Measurements from ENCODE around the gene RESF1. TPM values are rescaled to one million over a fixed set of nuclear protein-coding genes. Genes with fewer than 3 reads are reported as not detected.

RESF1 gene
- total and polyA plus RNA-seq, 7 experiments from 2014 or later = 141 to 490 (median 168) TPM

DNA sequence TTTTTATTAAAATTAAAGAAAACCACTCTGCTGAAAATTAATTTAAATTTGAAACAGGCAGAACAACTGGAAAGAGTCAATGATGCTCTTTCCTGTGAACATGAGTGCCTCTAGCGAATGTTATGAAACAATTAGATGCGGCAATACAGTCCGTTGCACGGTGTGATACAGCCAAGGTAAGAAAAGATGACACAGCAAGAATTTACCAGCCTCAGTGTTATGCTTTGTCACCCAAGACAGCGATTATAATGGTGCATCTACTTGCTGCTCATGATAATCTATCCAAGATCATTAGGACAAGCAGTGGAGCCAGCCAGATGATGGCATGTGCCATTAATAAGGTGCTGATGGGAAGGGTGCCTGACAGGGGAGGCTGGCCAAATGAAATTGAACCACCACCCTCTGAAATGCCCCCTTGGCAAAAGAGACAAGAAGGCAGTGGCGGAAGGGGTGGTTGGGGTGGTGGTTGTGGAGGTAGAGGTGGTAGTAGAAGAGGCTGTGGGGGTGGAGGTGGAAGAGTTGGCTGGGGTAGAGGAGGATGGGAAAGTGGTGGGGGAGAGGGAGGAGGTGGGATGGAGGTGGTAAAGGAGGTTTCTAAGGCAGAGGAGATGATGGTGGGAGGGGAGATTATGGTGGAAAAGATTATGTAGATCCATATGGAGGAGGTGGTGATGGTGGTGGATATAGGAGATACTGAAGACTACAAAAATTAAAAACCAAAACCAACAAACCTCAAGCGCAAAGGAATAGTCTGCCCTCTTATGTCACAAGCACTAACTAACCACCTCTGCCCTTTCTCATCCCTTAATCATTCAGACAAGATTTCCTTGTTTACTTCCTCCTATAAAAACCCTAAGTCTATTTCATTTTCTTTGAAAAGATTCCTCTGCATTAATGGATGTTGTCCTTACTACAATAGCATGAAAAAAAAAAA lies 4.0 kb upstream of the RESF1 start:
- peak overlapping the region in 8 of 9 donors; percentile 31 to 83 (median 72) for H3K27ac Mint-ChIP-seq
- no peak for DNase-seq
- intact Hi-C loops (cut with micrococcal nuclease) = loop anchor here in 1 of 2 donors (5.0 kb wide), 1 partner anchor 37 kb away; no protein-coding TSS in a partner anchor
- H3K9me3 Mint-ChIP-seq = peaks cover 0 to 29% (median 7%) of the 10 kb centered on the region in 11 donors
- peaks cover 34 to 72% (median 60%) of the 10 kb centered on the region in 7 donors for H3K4me1 Mint-ChIP-seq
- no peak for ATAC-seq
- Histone ChIP-seq H3K4me3 (ENCODE audit: low read length) (no peak overlapping the region), H3K27ac (ENCODE audit: low read depth, low read length) (no peak overlapping the region), H3K36me3 (ENCODE audit: control insufficient read depth in 2 of 3, insufficient read depth in 3 of 3, low read length in 3 of 3) (peaks cover 0 to 4% (median 0%) of the 10 kb centered on the region in 3 experiments), H3K4me1 (ENCODE audit: control insufficient read depth in 2 of 2, insufficient read depth in 2 of 2, low read length in 2 of 2) (peaks cover 15 to 21% of the 10 kb centered on the region in 2 donors), H3K9me3 (ENCODE audit: control insufficient read depth in 2 of 3, low read length in 3 of 3) (no peaks in the 10 kb centered on the region), H3K27me3 (ENCODE audit: control insufficient read depth in 2 of 2, insufficient read depth in 2 of 2, low read length in 2 of 2) (no peaks in the 10 kb centered on the region)
- ChIA-PET POLR2A (interaction anchor here (0.7 to 1.0 kb wide), 3 partner anchors 24 to 106 kb away, joined by 3 to 4 read pairs (median 4); no protein-coding TSS in a partner anchor), CTCF (interaction anchor here (0.9 kb wide), 1 partner anchor 165 kb away, joined by 6 read pairs; no protein-coding TSS in a partner anchor)
- no peaks in the 10 kb centered on the region for H3K27me3 Mint-ChIP-seq
- peak overlapping the region in 7 of 10 donors; percentile 4 to 48 (median 33) for H3K4me3 Mint-ChIP-seq
- peaks cover 2 to 52% (median 6%) of the 10 kb centered on the region in 5 donors for H3K36me3 Mint-ChIP-seq

DNA sequence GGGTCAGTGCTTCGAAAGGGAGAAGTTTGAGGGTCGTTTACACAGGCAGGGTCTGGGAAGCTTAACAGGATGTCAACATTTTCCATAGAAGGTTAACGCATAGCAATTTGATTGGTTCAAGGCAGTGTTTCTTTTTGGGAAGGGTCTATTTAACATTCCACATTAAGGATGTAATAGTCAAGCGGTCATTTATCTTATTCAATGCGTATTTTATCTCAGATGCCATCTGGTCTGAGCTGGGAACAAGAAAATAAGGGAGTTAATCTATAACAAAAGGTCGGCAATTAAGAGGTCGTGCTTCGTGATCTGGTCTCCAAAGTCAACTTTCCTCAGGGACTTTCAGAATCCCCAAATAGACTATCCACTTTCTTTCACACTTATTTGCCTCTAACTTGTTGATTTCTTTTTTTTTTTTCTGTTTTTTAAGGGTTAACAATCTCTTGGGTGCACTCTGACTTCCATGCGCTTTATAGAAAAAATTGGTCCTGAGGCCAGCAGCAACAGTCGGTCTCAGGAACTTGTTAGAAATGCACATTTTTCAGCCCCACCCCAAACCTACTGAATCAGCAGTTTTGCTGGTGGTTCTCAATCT lies 550 bp upstream of the RESF1 start:
- ChIA-PET POLR2A (interaction anchor here (0.6 to 7.0 kb wide), 25 partner anchors 9 to 306 kb away, joined by 3 to 103 read pairs (median 7); partner anchors contain the start of genes AMN1 and ETFBKMT), CTCF (interaction anchor here (0.7 to 0.9 kb wide), 3 partner anchors 14 to 299 kb away, joined by 3 to 4 read pairs (median 4); partner anchors contain the start of gene ETFBKMT)
- H3K27ac Mint-ChIP-seq = peak overlapping the region; percentile 91 to 97 (median 94)
- DNase-seq (no peak), ATAC-seq (no peak)
- no peaks in the 10 kb centered on the region for H3K27me3 ChIP-seq (ENCODE audit: control insufficient read depth in 2 of 2, insufficient read depth in 2 of 2, low read length in 2 of 2)
- no peaks in the 10 kb centered on the region for H3K9me3 ChIP-seq (ENCODE audit: control insufficient read depth in 2 of 3, low read length in 3 of 3)
- intact Hi-C loops (cut with micrococcal nuclease) = loop anchor here (1.0 to 5.0 kb wide), 19 partner anchors 30 to 797 kb away; partner anchors contain the start of genes AMN1 (in 2 of the 2), ETFBKMT (in 2 of the 2), BICD1 (in 1 of the 2) and DNM1L (in 1 of the 2)
- H3K36me3 ChIP-seq (ENCODE audit: control insufficient read depth in 2 of 3, insufficient read depth in 3 of 3, low read length in 3 of 3) = peaks cover 8 to 25% (median 10%) of the 10 kb centered on the region in 3 experiments
- peaks cover 43 to 74% (median 56%) of the 10 kb centered on the region in 7 donors for H3K4me1 Mint-ChIP-seq
- H3K27ac ChIP-seq (ENCODE audit: low read depth, low read length) = peak overlapping the region; percentile 86
- H3K9me3 Mint-ChIP-seq = peaks cover 0 to 16% (median 0%) of the 10 kb centered on the region in 11 donors
- peak overlapping the region; percentile 57 for H3K4me3 ChIP-seq (ENCODE audit: low read length)
- no peaks in the 10 kb centered on the region for H3K27me3 Mint-ChIP-seq
- peaks cover 0 to 63% (median 36%) of the 10 kb centered on the region in 5 donors for H3K36me3 Mint-ChIP-seq
- H3K4me3 Mint-ChIP-seq = peak overlapping the region; percentile 86 to 96 (median 92)
- peaks cover 18 to 43% of the 10 kb centered on the region in 2 donors for H3K4me1 ChIP-seq (ENCODE audit: control insufficient read depth in 2 of 2, insufficient read depth in 2 of 2, low read length in 2 of 2)

- Histone ChIP-seq H3K27me3 (ENCODE audit: control insufficient read depth in 2 of 2, insufficient read depth in 2 of 2, low read length in 2 of 2) (no peaks in the 10 kb centered on the region), H3K9me3 (ENCODE audit: control insufficient read depth in 2 of 3, low read length in 3 of 3) (no peaks in the 10 kb centered on the region), H3K4me3 (ENCODE audit: low read length) (peak overlapping the region; percentile 91), H3K4me1 (ENCODE audit: control insufficient read depth in 2 of 2, insufficient read depth in 2 of 2, low read length in 2 of 2) (peaks cover 30 to 54% of the 10 kb centered on the region in 2 donors), H3K36me3 (ENCODE audit: control insufficient read depth in 2 of 3, insufficient read depth in 3 of 3, low read length in 3 of 3) (peaks cover 10 to 35% (median 22%) of the 10 kb centered on the region in 3 experiments), H3K27ac (ENCODE audit: low read depth, low read length) (peak overlapping the region; percentile 86)
- CTCF ChIA-PET = interaction anchor here (0.6 to 2.3 kb wide), 16 partner anchors 15 to 307 kb away, joined by 3 to 8 read pairs (median 4); partner anchors contain the start of gene ETFBKMT
- ATAC-seq (peak; percentile 78), DNase-seq (peak in 7 of 9 donors; percentile 26 to 84 (median 79))
- Mint-ChIP-seq H3K36me3 (peaks cover 7 to 72% (median 47%) of the 10 kb centered on the region in 5 donors), H3K4me3 (peak overlapping the region; percentile 91 to 97 (median 94)), H3K9me3 (peaks cover 0 to 27% (median 6%) of the 10 kb centered on the region in 11 donors), H3K27me3 (no peaks in the 10 kb centered on the region), H3K4me1 (peaks cover 48 to 74% (median 63%) of the 10 kb centered on the region in 7 donors), H3K27ac (peak overlapping the region; percentile 91 to 98 (median 95))
- intact Hi-C loops (cut with micrococcal nuclease) = loop anchor here (1.0 to 10.0 kb wide), 23 partner anchors 31 to 795 kb away; partner anchors contain the start of genes AMN1 (in 2 of the 2), ETFBKMT (in 2 of the 2), SINHCAF (in 2 of the 2) and BICD1 (in 1 of the 2)
- POLR2A ChIA-PET = interaction anchor here (0.6 to 7.0 kb wide), 47 partner anchors 8 to 314 kb away, joined by 3 to 103 read pairs (median 4); partner anchors contain the start of genes AMN1 and ETFBKMT
These were observed 631 bp downstream of the RESF1 start for GRCh38 chr12:31959701-31960391.

- peaks cover 10 to 47% (median 24%) of the 10 kb centered on the region in 3 experiments for H3K36me3 ChIP-seq (ENCODE audit: control insufficient read depth in 2 of 3, insufficient read depth in 3 of 3, low read length in 3 of 3)
- intact Hi-C loops (cut with micrococcal nuclease) = loop anchor here (2.0 to 10.0 kb wide), 4 partner anchors 101 to 634 kb away; partner anchors contain the start of gene SINHCAF (in 2 of the 2)
- peaks cover 0 to 33% (median 6%) of the 10 kb centered on the region in 11 donors for H3K9me3 Mint-ChIP-seq
- peak overlapping the region; percentile 86 for H3K27ac ChIP-seq (ENCODE audit: low read depth, low read length)
- peaks cover 48 to 76% (median 65%) of the 10 kb centered on the region in 7 donors for H3K4me1 Mint-ChIP-seq
- peak overlapping the region; percentile 91 for H3K4me3 ChIP-seq (ENCODE audit: low read length)
- no peak for ATAC-seq
- ChIA-PET CTCF (interaction anchor here (0.6 to 2.3 kb wide), 6 partner anchors 65 to 356 kb away, joined by 3 to 8 read pairs (median 4); no protein-coding TSS in a partner anchor), POLR2A (interaction anchor here (0.6 to 7.0 kb wide), 24 partner anchors 8 to 308 kb away, joined by 3 to 103 read pairs (median 7); partner anchors contain the start of genes AMN1 and ETFBKMT)
- H3K4me1 ChIP-seq (ENCODE audit: control insufficient read depth in 2 of 2, insufficient read depth in 2 of 2, low read length in 2 of 2) = peaks cover 29 to 56% of the 10 kb centered on the region in 2 donors
- peak overlapping the region; percentile 91 to 97 (median 94) for H3K4me3 Mint-ChIP-seq
- peak overlapping the region; percentile 91 to 98 (median 95) for H3K27ac Mint-ChIP-seq
- no peaks in the 10 kb centered on the region for H3K27me3 ChIP-seq (ENCODE audit: control insufficient read depth in 2 of 2, insufficient read depth in 2 of 2, low read length in 2 of 2)
- H3K9me3 ChIP-seq (ENCODE audit: control insufficient read depth in 2 of 3, low read length in 3 of 3) = no peaks in the 10 kb centered on the region
- H3K27me3 Mint-ChIP-seq = no peaks in the 10 kb centered on the region
- peaks cover 13 to 72% (median 60%) of the 10 kb centered on the region in 5 donors for H3K36me3 Mint-ChIP-seq
- DNase-seq = no peak
These were observed 1.9 kb downstream of the RESF1 start for GRCh38 chr12:31961137-31961536.

- ChIA-PET POLR2A (interaction anchor here (1.1 to 7.0 kb wide), 12 partner anchors 14 to 309 kb away, joined by 3 to 103 read pairs (median 8); partner anchors contain the start of gene ETFBKMT), CTCF (interaction anchor here (0.7 to 2.3 kb wide), 5 partner anchors 13 to 309 kb away, joined by 3 to 8 read pairs (median 3); no protein-coding TSS in a partner anchor)
- Histone ChIP-seq H3K4me3 (ENCODE audit: low read length) (peak overlapping the region; percentile 91), H3K9me3 (ENCODE audit: control insufficient read depth in 2 of 3, low read length in 3 of 3) (no peaks in the 10 kb centered on the region), H3K4me1 (ENCODE audit: control insufficient read depth in 2 of 2, insufficient read depth in 2 of 2, low read length in 2 of 2) (peaks cover 31 to 64% of the 10 kb centered on the region in 2 donors), H3K36me3 (ENCODE audit: control insufficient read depth in 2 of 3, insufficient read depth in 3 of 3, low read length in 3 of 3) (peaks cover 10 to 57% (median 24%) of the 10 kb centered on the region in 3 experiments), H3K27me3 (ENCODE audit: control insufficient read depth in 2 of 2, insufficient read depth in 2 of 2, low read length in 2 of 2) (no peaks in the 10 kb centered on the region), H3K27ac (ENCODE audit: low read depth, low read length) (peak overlapping the region; percentile 86)
- intact Hi-C loops (cut with micrococcal nuclease) = loop anchor here (5.0 to 10.0 kb wide), 3 partner anchors 100 to 635 kb away; partner anchors contain the start of gene SINHCAF (in 1 of the 2)
- ATAC-seq (no peak), DNase-seq (peak in 1 of 9 donors; percentile 23)
- Mint-ChIP-seq H3K4me3 (peak overlapping the region; percentile 91 to 97 (median 94)), H3K4me1 (peaks cover 58 to 78% (median 71%) of the 10 kb centered on the region in 7 donors), H3K27ac (peak overlapping the region; percentile 60 to 98 (median 95)), H3K9me3 (peaks cover 0 to 38% (median 6%) of the 10 kb centered on the region in 11 donors), H3K27me3 (no peaks in the 10 kb centered on the region), H3K36me3 (peaks cover 13 to 77% (median 70%) of the 10 kb centered on the region in 5 donors)
These were observed 2.9 kb downstream of the RESF1 start for GRCh38 chr12:31962076-31962475.

All from naive thymus-derived CD4-positive, alpha-beta T cell (primary cell).